ENCODE measurements around the gene AKR1C8.

The AKR1C8 gene

GRCh38 chr10:5107860-5108526 lies 77.0 kb downstream of the AKR1C8 start:
- no peak for DNase-seq

GRCh38 chr10:5106553-5106952 lies 78.4 kb downstream of the AKR1C8 start:
- DNase-seq = no peak

- no peak for DNase-seq
Observed at GRCh38 chr10:5105626-5106025, 79.3 kb downstream of the AKR1C8 start.
